Brain microvascular endothelial cell (primary cell): ENCODE results near the gene SPATA31A7.
"Not testable (repeated sequence)": the region's sequence is repeated elsewhere in the genome, so short reads cannot be mapped to it uniquely, and the experiment has no call there.

Experiments used
- DNase-seq: peaks from one replicate; pipeline ENCODE4 v3.0.0-alpha.2; 2020
- H3K27ac ChIP-seq: fragments of 250-450 bp; sonication (Bioruptor Pico); 2 replicates; pipeline ENCODE4 v1.5.1; 2020; ENCODE audit warnings: mild to moderate bottlenecking, moderate library complexity
- H3K27me3 ChIP-seq: fragments of 250-450 bp; sonication (Bioruptor Pico); replicated peaks from 2 replicates; pipeline ENCODE4 v1.5.1; 2020; ENCODE audit warnings: mild to moderate bottlenecking
- H3K36me3 ChIP-seq: fragments of 250-450 bp; sonication (Bioruptor Pico); replicated peaks from 2 replicates; pipeline ENCODE4 v1.5.1; 2020; ENCODE audit warnings: mild to moderate bottlenecking
- H3K4me3 ChIP-seq: 2 replicates; pipeline ENCODE4 v1.5.1; 2011; ENCODE audit warnings: low read depth, mild to moderate bottlenecking, control low read depth, low read length, moderate library complexity
- in situ Hi-C: cut with HindIII; loops from 2 replicates; pipeline ENCODE4 v1.10.0; 2017; ENCODE audit warnings: low sequenced_read_pairs, low pct_ligation_motif_present

SPATA31A7 gene

DNA sequence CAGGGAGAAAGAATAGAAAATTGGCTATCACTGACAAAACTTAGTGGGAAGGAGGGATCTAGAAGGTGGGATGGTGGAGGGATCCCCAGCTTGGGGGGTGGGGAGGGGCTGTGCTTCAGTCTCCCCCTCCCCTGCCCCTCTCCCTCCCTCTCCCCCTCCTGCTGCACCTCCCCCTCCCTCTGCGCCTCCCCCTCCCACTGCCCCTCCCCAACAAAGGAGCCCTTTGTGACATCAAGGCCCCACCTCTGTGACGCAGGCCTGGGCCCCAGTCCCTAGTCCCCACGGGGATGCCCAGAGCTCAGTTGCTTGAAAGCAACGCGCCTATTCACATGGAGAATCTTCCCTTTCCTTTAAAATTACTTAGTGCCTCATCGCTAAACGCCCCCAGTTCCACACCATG lies at the start of gene SPATA31A7:
SPATA31A7 (plus strand) TSS at position 301 of the 400 bp plus-strand sequence; CDS start at position 330, 29 bp downstream.
- H3K27me3 ChIP-seq, in situ Hi-C loops, H3K36me3 ChIP-seq, H3K4me3 ChIP-seq, DNase-seq, H3K27ac ChIP-seq: not testable (repeated sequence)

- H3K27me3 ChIP-seq, H3K4me3 ChIP-seq, H3K36me3 ChIP-seq, H3K27ac ChIP-seq, in situ Hi-C loops: not testable (repeated sequence)
- peak; percentile 19 for DNase-seq
Observed at GRCh38 chr9:61226438-61226837, 36.6 kb downstream of the SPATA31A7 start.
